HG03066 (cell line): ENCODE data around the gene IL1RAPL2.
"Not testable (repeated sequence)": the region's sequence is repeated elsewhere in the genome, so short reads cannot be mapped to it uniquely, and the experiment has no call there.

ENCODE experiments used
- ATAC-seq: cut with Tn5 transposase; IDR thresholded peaks from one replicate; pipeline ENCODE4 v1.9.1; 2021; ENCODE audit warnings: low read depth; ENCODE audit not compliant: unreplicated experiment

IL1RAPL2 gene

GRCh38 chrX:105753411-105753810 lies 1187.4 kb downstream of the IL1RAPL2 start:
- ATAC-seq = no peak

- ATAC-seq = no peak
Measured at GRCh38 chrX:105754286-105754964, 1188.4 kb downstream of the IL1RAPL2 start.

- ATAC-seq = no peak
Measured at GRCh38 chrX:105755109-105755508, 1189.1 kb downstream of the IL1RAPL2 start.

GRCh38 chrX:105758754-105759153 lies 1192.8 kb downstream of the IL1RAPL2 start:
- ATAC-seq = no peak

GRCh38 chrX:105759598-105759997 lies 1193.6 kb downstream of the IL1RAPL2 start:
- no peak for ATAC-seq

GRCh38 chrX:105765691-105766090 lies 1199.7 kb downstream of the IL1RAPL2 start:
- no peak for ATAC-seq

GRCh38 chrX:105773801-105774200 lies 1207.8 kb downstream of the IL1RAPL2 start:
- no peak for ATAC-seq

- ATAC-seq = no peak
Measured at GRCh38 chrX:105775679-105776078, 1209.7 kb downstream of the IL1RAPL2 start.

GRCh38 chrX:105781804-105782203 lies 1215.8 kb downstream of the IL1RAPL2 start:
- ATAC-seq = no peak

- ATAC-seq = not testable (repeated sequence)
Measured at GRCh38 chrX:105796877-105797276, 1230.9 kb downstream of the IL1RAPL2 start.

- ATAC-seq = no peak
Measured at GRCh38 chrX:105803891-105804290, 1237.9 kb downstream of the IL1RAPL2 start.

GRCh38 chrX:105805655-105806054 lies 1239.7 kb downstream of the IL1RAPL2 start:
- ATAC-seq = not testable (repeated sequence)

- no peak for ATAC-seq
Measured at GRCh38 chrX:105816517-105816916, 1250.5 kb downstream of the IL1RAPL2 start.
